Activated T-helper 2 cell treated with anti-CD3 and anti-CD28 coated beads, Interferon-gamma antibody, Interleukin-2, Interleukin-4, amounts not matched to agents 10 μg/mL and 5 μg/mL and 100 μg/mL, durations not matched to agents 14 hours and 24 hours and 36 hours (primary cell): ENCODE data around the gene CTSV. TPM values are rescaled to one million over a fixed set of nuclear protein-coding genes. Genes with fewer than 3 reads are reported as not detected.
"Not testable (repeated sequence)": the region's sequence is repeated elsewhere in the genome, so short reads cannot be mapped to it uniquely, and the experiment has no call there.

ENCODE experiments used
- DNase-seq: peaks from one replicate; pipeline ENCODE4 v3.0.0; 2021; ENCODE audit warnings: low spot score
- H3K27ac Mint-ChIP-seq: one replicate; pipeline ENCODE4 v1.8.0; 2021; ENCODE audit warnings: mixed read lengths
- H3K27me3 Mint-ChIP-seq: one replicate; pipeline ENCODE4 v1.8.0; 2021; ENCODE audit warnings: low read depth, mixed read lengths
- H3K36me3 Mint-ChIP-seq: one replicate; pipeline ENCODE4 v1.8.0; 2021; ENCODE audit warnings: low read depth, mixed read lengths
- H3K4me1 Mint-ChIP-seq: one replicate; pipeline ENCODE4 v1.8.0; 2021; ENCODE audit warnings: low read depth, mixed read lengths
- H3K4me3 Mint-ChIP-seq: one replicate; pipeline ENCODE4 v1.8.0; 2021; ENCODE audit warnings: low read depth, mild to moderate bottlenecking, moderate library complexity, mixed read lengths
- H3K9me3 Mint-ChIP-seq: one replicate; pipeline ENCODE4 v1.8.0; 2021; ENCODE audit warnings: mixed read lengths
- intact Hi-C: fragments of 100-400 bp; cut with micrococcal nuclease; formaldehyde crosslinking; loops from one replicate; pipeline ENCODE4 v1.15.1; 2023
- total RNA-seq: library from RNA; stranded (reverse); gene quantifications from 2 replicates; pipeline ENCODE4 v1.2.3, GENCODE V29; 2022

CTSV gene
- total RNA-seq, result 0.48 and 0.78 TPM in 2 replicates

GRCh38 chr9:97038611-97039513 lies at the start of gene CTSV:
Gene CTSV, minus strand, starts transcription at chr9:97039142. Its CDS starts 1,099 bp downstream, at chr9:97038043.
- DNase-seq, result peak; percentile 81
- H3K36me3 Mint-ChIP-seq, result no peaks in the 10 kb centered on the region
- H3K4me1 Mint-ChIP-seq, result peaks cover 6% of the 10 kb centered on the region
- H3K4me3 Mint-ChIP-seq, result peak within 1 kb of the TSS; percentile 79
- intact Hi-C loops, result loop anchor here (2.0 kb wide), 1 partner anchor 182 kb away; no protein-coding TSS in a partner anchor
- H3K27me3 Mint-ChIP-seq, result peaks cover 42% of the 10 kb centered on the region
- H3K27ac Mint-ChIP-seq, result no peak within 1 kb of the TSS
- no peaks in the 10 kb centered on the region for H3K9me3 Mint-ChIP-seq

- H3K9me3 Mint-ChIP-seq, DNase-seq, H3K27ac Mint-ChIP-seq, H3K36me3 Mint-ChIP-seq, H3K4me3 Mint-ChIP-seq, H3K4me1 Mint-ChIP-seq, intact Hi-C loops: not testable (repeated sequence)
- H3K27me3 Mint-ChIP-seq, result peaks cover 37% of the 10 kb centered on the region
Observed at GRCh38 chr9:97087668-97088215, 48.8 kb upstream of the CTSV start.

- H3K36me3 Mint-ChIP-seq, H3K4me3 Mint-ChIP-seq, H3K4me1 Mint-ChIP-seq, DNase-seq, H3K9me3 Mint-ChIP-seq, intact Hi-C loops, H3K27ac Mint-ChIP-seq: not testable (repeated sequence)
- H3K27me3 Mint-ChIP-seq, result peaks cover 28% of the 10 kb centered on the region
Observed at GRCh38 chr9:97084562-97084991, 45.6 kb upstream of the CTSV start.

- no peak for DNase-seq
- Mint-ChIP-seq H3K27me3 (peaks cover 38% of the 10 kb centered on the region), H3K27ac (no peak overlapping the region), H3K36me3 (no peaks in the 10 kb centered on the region), H3K9me3 (no peaks in the 10 kb centered on the region), H3K4me1 (no peaks in the 10 kb centered on the region), H3K4me3 (no peak overlapping the region)
- intact Hi-C loops, result no loop called here
Observed at GRCh38 chr9:97078362-97078761, 39.4 kb upstream of the CTSV start.

GRCh38 chr9:97077452-97078295 lies 38.7 kb upstream of the CTSV start:
- Mint-ChIP-seq H3K4me3 (no peak overlapping the region), H3K4me1 (no peaks in the 10 kb centered on the region), H3K27me3 (peaks cover 38% of the 10 kb centered on the region)

GRCh38 chr9:97076731-97077451 lies 37.9 kb upstream of the CTSV start:
- H3K4me3 Mint-ChIP-seq, H3K36me3 Mint-ChIP-seq, intact Hi-C loops, H3K9me3 Mint-ChIP-seq, H3K4me1 Mint-ChIP-seq, H3K27ac Mint-ChIP-seq, DNase-seq: not testable (repeated sequence)
- peaks cover 36% of the 10 kb centered on the region for H3K27me3 Mint-ChIP-seq

More at GRCh38 chr9:97077452-97078295, 38.7 kb upstream of the CTSV start:
- Mint-ChIP-seq H3K27ac (no peak overlapping the region), H3K9me3 (no peaks in the 10 kb centered on the region), H3K36me3 (no peaks in the 10 kb centered on the region)
- no peak for DNase-seq
- intact Hi-C loops, result no loop called here

- H3K27ac Mint-ChIP-seq, result no peak overlapping the region
- no peak overlapping the region for H3K4me3 Mint-ChIP-seq
- H3K9me3 Mint-ChIP-seq, result no peaks in the 10 kb centered on the region
- DNase-seq, result no peak
- no peaks in the 10 kb centered on the region for H3K4me1 Mint-ChIP-seq
- H3K27me3 Mint-ChIP-seq, result peaks cover 36% of the 10 kb centered on the region
- H3K36me3 Mint-ChIP-seq, result no peaks in the 10 kb centered on the region
- intact Hi-C loops, result no loop called here
Observed at GRCh38 chr9:97076238-97076637, 37.3 kb upstream of the CTSV start.

- intact Hi-C loops, result no loop called here
- Mint-ChIP-seq H3K4me1 (no peaks in the 10 kb centered on the region), H3K4me3 (no peak overlapping the region), H3K9me3 (no peaks in the 10 kb centered on the region), H3K36me3 (no peaks in the 10 kb centered on the region), H3K27me3 (peaks cover 31% of the 10 kb centered on the region), H3K27ac (no peak overlapping the region)
- DNase-seq, result no peak
Observed at GRCh38 chr9:97075289-97075985, 36.5 kb upstream of the CTSV start.

GRCh38 chr9:97073506-97073905 lies 34.6 kb upstream of the CTSV start:
- no peak for DNase-seq
- Mint-ChIP-seq H3K27me3 (peaks cover 25% of the 10 kb centered on the region), H3K9me3 (no peaks in the 10 kb centered on the region), H3K4me1 (no peaks in the 10 kb centered on the region), H3K27ac (no peak overlapping the region), H3K36me3 (no peaks in the 10 kb centered on the region), H3K4me3 (no peak overlapping the region)
- intact Hi-C loops, result no loop called here

GRCh38 chr9:97072285-97072776 lies 33.4 kb upstream of the CTSV start:
- Mint-ChIP-seq H3K9me3 (no peaks in the 10 kb centered on the region), H3K4me3 (no peak overlapping the region), H3K27ac (no peak overlapping the region), H3K4me1 (no peaks in the 10 kb centered on the region), H3K27me3 (peaks cover 25% of the 10 kb centered on the region), H3K36me3 (no peaks in the 10 kb centered on the region)
- DNase-seq, result no peak
- intact Hi-C loops, result no loop called here

- intact Hi-C loops, H3K27ac Mint-ChIP-seq, H3K4me1 Mint-ChIP-seq, H3K36me3 Mint-ChIP-seq, H3K9me3 Mint-ChIP-seq, H3K4me3 Mint-ChIP-seq, DNase-seq: not testable (repeated sequence)
- H3K27me3 Mint-ChIP-seq, result peaks cover 18% of the 10 kb centered on the region
Observed at GRCh38 chr9:97070325-97070724, 31.4 kb upstream of the CTSV start.

GRCh38 chr9:97067490-97067889 lies 28.5 kb upstream of the CTSV start:
- Mint-ChIP-seq H3K4me1 (peaks cover under 1% of the 10 kb centered on the region), H3K36me3 (no peaks in the 10 kb centered on the region), H3K27ac (no peak overlapping the region), H3K27me3 (peaks cover 5% of the 10 kb centered on the region), H3K9me3 (peaks cover 8% of the 10 kb centered on the region), H3K4me3 (no peak overlapping the region)
- intact Hi-C loops, result no loop called here
- DNase-seq, result no peak
